ENCODE data around the gene ACTG2.

DNA sequence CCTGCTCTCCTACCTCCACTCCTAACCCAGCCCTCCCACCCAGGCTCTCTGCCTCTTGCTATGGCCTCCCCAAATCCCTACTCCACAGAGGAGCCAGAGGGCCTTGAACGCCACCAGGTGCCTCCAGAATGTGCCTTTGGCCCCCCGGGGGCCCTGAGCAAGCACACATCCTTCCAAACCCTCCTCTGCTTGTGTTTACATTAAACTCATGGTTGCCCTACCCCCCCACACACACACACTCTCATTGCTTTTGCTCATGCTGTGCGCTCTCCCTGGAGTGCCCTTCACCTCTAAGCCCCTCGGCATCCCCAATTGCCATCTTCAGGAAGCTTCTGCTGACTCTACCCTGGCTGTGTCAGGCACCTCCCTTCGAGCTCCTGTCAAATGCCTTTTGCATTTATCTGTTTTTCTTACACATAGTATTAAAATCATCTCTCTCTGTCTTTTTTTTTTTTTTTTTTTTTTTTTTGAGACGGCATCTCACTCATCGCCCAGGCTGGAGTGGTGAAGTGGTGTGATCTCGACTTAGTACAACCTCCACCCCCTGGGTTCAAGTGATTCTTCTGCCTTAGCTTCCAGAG is 75.6 kb downstream of the ACTG2 start:
- TF ChIP-seq, protein P1, sequence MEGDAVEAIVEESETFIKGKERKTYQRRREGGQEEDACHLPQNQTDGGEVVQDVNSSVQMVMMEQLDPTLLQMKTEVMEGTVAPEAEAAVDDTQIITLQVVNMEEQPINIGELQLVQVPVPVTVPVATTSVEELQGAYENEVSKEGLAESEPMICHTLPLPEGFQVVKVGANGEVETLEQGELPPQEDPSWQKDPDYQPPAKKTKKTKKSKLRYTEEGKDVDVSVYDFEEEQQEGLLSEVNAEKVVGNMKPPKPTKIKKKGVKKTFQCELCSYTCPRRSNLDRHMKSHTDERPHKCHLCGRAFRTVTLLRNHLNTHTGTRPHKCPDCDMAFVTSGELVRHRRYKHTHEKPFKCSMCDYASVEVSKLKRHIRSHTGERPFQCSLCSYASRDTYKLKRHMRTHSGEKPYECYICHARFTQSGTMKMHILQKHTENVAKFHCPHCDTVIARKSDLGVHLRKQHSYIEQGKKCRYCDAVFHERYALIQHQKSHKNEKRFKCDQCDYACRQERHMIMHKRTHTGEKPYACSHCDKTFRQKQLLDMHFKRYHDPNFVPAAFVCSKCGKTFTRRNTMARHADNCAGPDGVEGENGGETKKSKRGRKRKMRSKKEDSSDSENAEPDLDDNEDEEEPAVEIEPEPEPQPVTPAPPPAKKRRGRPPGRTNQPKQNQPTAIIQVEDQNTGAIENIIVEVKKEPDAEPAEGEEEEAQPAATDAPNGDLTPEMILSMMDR (IDR thresholded peaks at IDR 0.05 in 4 of 5, conservative IDR thresholded peaks at IDR 0.05 in 1 of 5), result no peak
- TF ChIP-seq POLR2A (IDR thresholded peaks at IDR 0.05), result no peak

All from gastrocnemius medialis (tissue), 4 donors.